OCI-LY7 (cell line): ENCODE measurements around the gene OR2V2.

Experiments
- EZH2phosphoT487 ChIP-seq: fragments of 200-600 bp; sonication (generic); IDR thresholded peaks from 2 replicates; pipeline ENCODE4 v1.6.1; 2018; ENCODE audit warnings: low read depth, borderline replicate concordance, mild to moderate bottlenecking, mixed run types, antibody characterized with exemption, low read length, moderate library complexity, mixed read lengths
- TF ChIP-seq, protein P1 (sequence below): fragments of 200-600 bp; sonication (generic); conservative IDR thresholded peaks from 2 replicates; pipeline ENCODE4 v1.5.1; 2014; ENCODE audit warnings: mild to moderate bottlenecking, antibody characterized with exemption, low read length, moderate library complexity, mixed read lengths

DNA sequence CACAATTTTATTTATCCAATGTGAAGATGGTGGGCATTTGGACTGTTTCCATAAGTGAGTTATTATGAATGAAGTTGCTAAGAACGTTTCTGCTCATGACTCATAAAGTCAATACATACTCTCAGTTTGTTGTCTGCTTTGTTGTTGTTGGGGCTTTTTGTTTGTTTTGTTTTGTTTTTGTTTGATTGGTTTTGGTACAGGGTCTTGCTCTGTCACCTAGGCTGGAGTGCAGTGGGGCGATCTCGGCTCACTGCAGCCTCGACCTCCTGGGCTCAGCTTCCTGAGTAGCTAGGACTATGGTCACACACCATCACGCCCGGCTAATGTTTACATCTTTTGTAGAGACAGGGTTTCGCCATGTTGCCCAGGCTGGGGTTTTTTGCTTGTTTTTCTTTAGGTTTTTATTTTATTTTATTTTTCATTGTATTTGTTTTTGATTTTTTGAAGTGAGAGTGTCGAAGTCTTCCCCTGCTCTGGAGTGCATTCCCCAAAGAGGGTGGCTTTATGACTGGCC lies 39.7 kb downstream of the OR2V2 start:
- TF ChIP-seq, protein P1, sequence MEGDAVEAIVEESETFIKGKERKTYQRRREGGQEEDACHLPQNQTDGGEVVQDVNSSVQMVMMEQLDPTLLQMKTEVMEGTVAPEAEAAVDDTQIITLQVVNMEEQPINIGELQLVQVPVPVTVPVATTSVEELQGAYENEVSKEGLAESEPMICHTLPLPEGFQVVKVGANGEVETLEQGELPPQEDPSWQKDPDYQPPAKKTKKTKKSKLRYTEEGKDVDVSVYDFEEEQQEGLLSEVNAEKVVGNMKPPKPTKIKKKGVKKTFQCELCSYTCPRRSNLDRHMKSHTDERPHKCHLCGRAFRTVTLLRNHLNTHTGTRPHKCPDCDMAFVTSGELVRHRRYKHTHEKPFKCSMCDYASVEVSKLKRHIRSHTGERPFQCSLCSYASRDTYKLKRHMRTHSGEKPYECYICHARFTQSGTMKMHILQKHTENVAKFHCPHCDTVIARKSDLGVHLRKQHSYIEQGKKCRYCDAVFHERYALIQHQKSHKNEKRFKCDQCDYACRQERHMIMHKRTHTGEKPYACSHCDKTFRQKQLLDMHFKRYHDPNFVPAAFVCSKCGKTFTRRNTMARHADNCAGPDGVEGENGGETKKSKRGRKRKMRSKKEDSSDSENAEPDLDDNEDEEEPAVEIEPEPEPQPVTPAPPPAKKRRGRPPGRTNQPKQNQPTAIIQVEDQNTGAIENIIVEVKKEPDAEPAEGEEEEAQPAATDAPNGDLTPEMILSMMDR = no peak
- TF ChIP-seq EZH2phosphoT487 = no peak
